ENCODE results near the gene SPAG9.
A peak's percentile ranks its signal among the peaks of the same experiment; 100 is the strongest.

The SPAG9 gene, protein sequence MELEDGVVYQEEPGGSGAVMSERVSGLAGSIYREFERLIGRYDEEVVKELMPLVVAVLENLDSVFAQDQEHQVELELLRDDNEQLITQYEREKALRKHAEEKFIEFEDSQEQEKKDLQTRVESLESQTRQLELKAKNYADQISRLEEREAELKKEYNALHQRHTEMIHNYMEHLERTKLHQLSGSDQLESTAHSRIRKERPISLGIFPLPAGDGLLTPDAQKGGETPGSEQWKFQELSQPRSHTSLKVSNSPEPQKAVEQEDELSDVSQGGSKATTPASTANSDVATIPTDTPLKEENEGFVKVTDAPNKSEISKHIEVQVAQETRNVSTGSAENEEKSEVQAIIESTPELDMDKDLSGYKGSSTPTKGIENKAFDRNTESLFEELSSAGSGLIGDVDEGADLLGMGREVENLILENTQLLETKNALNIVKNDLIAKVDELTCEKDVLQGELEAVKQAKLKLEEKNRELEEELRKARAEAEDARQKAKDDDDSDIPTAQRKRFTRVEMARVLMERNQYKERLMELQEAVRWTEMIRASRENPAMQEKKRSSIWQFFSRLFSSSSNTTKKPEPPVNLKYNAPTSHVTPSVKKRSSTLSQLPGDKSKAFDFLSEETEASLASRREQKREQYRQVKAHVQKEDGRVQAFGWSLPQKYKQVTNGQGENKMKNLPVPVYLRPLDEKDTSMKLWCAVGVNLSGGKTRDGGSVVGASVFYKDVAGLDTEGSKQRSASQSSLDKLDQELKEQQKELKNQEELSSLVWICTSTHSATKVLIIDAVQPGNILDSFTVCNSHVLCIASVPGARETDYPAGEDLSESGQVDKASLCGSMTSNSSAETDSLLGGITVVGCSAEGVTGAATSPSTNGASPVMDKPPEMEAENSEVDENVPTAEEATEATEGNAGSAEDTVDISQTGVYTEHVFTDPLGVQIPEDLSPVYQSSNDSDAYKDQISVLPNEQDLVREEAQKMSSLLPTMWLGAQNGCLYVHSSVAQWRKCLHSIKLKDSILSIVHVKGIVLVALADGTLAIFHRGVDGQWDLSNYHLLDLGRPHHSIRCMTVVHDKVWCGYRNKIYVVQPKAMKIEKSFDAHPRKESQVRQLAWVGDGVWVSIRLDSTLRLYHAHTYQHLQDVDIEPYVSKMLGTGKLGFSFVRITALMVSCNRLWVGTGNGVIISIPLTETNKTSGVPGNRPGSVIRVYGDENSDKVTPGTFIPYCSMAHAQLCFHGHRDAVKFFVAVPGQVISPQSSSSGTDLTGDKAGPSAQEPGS (N-terminal part only)

GRCh38 chr17:51120739-51121619, at the start of gene SPAG9:
Gene SPAG9 (minus strand): TSS chr17:51120868. CDS start chr17:51120656, 212 bp downstream.
- H3K27me3 ChIP-seq (ENCODE audit: control insufficient read depth, insufficient read depth, low read length) = no peaks in the 10 kb centered on the region
- H3K9me3 ChIP-seq (ENCODE audit: control insufficient read depth, low read length) = no peaks in the 10 kb centered on the region
- no peaks in the 10 kb centered on the region for H3K36me3 ChIP-seq (ENCODE audit: control insufficient read depth, insufficient read depth, low read length)
- peak within 1 kb of the TSS; percentile 96 for H3K9ac ChIP-seq (ENCODE audit: low read length)
- H3K4me1 ChIP-seq (ENCODE audit: control insufficient read depth, insufficient read depth, low read length) = peaks cover 25% of the 10 kb centered on the region
- peak within 1 kb of the TSS; percentile 88 for H3K4me3 ChIP-seq (ENCODE audit: low read length)

DNA sequence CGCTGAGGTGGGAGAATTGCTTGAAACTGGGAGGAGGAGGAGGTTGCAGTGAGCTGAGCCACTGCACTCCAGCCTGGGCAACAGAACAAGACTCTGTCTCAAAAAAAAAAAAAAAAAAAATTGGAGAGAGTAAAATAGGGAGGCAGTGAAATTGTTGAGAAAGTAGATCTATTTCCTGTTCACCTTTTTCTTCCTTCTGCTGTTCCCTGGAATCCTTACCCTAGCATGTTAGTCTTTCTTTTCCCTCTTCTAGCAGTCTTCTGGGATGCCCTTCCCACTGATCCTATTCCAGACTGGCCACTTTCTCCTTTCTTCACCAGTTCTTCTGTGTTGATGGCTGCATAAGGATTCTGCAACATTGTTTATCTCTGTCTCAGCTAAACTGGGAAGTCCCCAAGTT, 48.7 kb upstream of the SPAG9 start:
- no peak overlapping the region for H3K4me3 ChIP-seq (ENCODE audit: low read length)
- H3K9ac ChIP-seq (ENCODE audit: low read length) = no peak overlapping the region
- peaks cover 8% of the 10 kb centered on the region for H3K4me1 ChIP-seq (ENCODE audit: control insufficient read depth, insufficient read depth, low read length)

GRCh38 chr17:51166987-51167931, 46.6 kb upstream of the SPAG9 start:
- Histone ChIP-seq H3K9ac (ENCODE audit: low read length) (peak overlapping the region; percentile 72), H3K36me3 (ENCODE audit: control insufficient read depth, insufficient read depth, low read length) (peaks cover 4% of the 10 kb centered on the region), H3K4me3 (ENCODE audit: low read length) (peak overlapping the region; percentile 73), H3K9me3 (ENCODE audit: control insufficient read depth, low read length) (no peaks in the 10 kb centered on the region), H3K27me3 (ENCODE audit: control insufficient read depth, insufficient read depth, low read length) (no peaks in the 10 kb centered on the region), H3K4me1 (ENCODE audit: control insufficient read depth, insufficient read depth, low read length) (peaks cover 8% of the 10 kb centered on the region)

More for the DNA sequence above, 48.7 kb upstream of the SPAG9 start:
- Histone ChIP-seq H3K9me3 (ENCODE audit: control insufficient read depth, low read length) (no peaks in the 10 kb centered on the region), H3K36me3 (ENCODE audit: control insufficient read depth, insufficient read depth, low read length) (peaks cover 4% of the 10 kb centered on the region), H3K27me3 (ENCODE audit: control insufficient read depth, insufficient read depth, low read length) (no peaks in the 10 kb centered on the region)

DNA sequence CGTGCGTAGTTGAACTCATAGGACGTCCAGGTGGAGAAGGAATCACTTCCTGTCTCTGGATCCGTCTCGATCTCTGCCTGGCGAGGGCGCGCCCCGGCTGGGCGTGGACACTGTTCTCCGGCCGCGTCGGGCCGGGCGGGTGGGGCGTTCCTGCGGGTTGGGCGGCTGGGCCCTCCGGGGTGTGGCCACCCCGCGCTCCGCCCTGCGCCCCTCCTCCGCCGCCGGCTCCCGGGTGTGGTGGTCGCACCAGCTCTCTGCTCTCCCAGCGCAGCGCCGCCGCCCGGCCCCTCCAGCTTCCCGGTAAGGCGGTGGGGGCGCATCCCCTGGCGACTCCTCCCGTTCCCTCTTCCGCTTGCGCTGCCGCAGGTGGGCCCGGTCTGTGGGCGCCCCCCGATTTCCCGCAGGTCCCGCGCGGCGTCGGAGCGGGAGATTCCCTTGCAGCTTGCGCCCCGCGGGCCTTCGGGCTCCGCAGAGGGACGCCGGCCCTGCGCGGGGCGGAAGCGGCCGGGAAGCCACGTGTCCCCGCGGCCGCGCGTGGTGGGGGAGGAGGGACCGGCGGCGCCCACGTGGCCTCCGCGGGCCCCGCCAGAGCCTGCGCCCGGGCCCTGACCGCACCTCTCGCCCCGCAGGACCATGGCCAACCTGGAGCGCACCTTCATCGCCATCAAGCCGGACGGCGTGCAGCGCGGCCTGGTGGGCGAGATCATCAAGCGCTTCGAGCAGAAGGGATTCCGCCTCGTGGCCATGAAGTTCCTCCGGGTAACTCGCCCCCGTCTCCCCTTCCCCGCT, 45.7 kb upstream of the SPAG9 start, which contains the start of gene NME2:
TSS of gene NME2 (plus strand) at position 214 of the 789 bp plus-strand sequence. CDS start at position 634, 420 bp downstream.
- H3K36me3 ChIP-seq (ENCODE audit: control insufficient read depth, insufficient read depth, low read length) = peaks cover 4% of the 10 kb centered on the region
- peak within 1 kb of the TSS; percentile 85 for H3K4me3 ChIP-seq (ENCODE audit: low read length)
- no peaks in the 10 kb centered on the region for H3K27me3 ChIP-seq (ENCODE audit: control insufficient read depth, insufficient read depth, low read length)
- peaks cover 8% of the 10 kb centered on the region for H3K4me1 ChIP-seq (ENCODE audit: control insufficient read depth, insufficient read depth, low read length)
- peak within 1 kb of the TSS; percentile 92 for H3K9ac ChIP-seq (ENCODE audit: low read length)
- no peaks in the 10 kb centered on the region for H3K9me3 ChIP-seq (ENCODE audit: control insufficient read depth, low read length)

DNA sequence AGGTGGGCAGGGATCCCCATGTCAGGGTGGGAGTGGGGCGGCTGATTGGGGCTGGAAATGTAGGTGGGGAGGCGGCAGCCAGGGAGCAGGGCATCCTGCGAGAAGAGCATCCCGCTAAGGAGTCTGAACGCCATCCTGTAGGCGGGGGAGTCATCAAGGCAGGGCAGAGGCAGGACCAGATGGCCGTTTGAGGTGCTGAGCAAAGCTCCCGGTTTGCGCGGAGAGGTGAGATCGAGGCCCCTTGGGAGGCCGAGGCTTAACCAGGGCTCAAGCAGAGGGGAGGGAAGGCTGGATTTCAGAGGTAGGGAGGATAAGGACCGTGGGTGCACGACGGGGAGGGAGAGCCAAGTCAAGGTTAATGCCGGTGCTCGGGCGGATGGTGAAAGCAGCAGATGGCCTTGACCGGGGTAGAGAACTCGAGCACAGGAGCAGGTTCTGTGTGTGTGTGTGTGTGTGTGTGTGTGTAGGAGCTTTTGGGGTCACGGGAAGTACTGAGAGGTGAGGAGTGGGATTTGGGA, 45.1 kb upstream of the SPAG9 start:
- Histone ChIP-seq H3K36me3 (ENCODE audit: control insufficient read depth, insufficient read depth, low read length) (peaks cover 4% of the 10 kb centered on the region), H3K4me3 (ENCODE audit: low read length) (peak overlapping the region; percentile 85)

GRCh38 chr17:51164911-51165679, 44.4 kb upstream of the SPAG9 start:
- no peaks in the 10 kb centered on the region for H3K27me3 ChIP-seq (ENCODE audit: control insufficient read depth, insufficient read depth, low read length)
- H3K4me1 ChIP-seq (ENCODE audit: control insufficient read depth, insufficient read depth, low read length) = peaks cover 8% of the 10 kb centered on the region
- H3K9me3 ChIP-seq (ENCODE audit: control insufficient read depth, low read length) = no peaks in the 10 kb centered on the region
- peak overlapping the region; percentile 85 for H3K4me3 ChIP-seq (ENCODE audit: low read length)
- peak overlapping the region; percentile 92 for H3K9ac ChIP-seq (ENCODE audit: low read length)
- peaks cover 4% of the 10 kb centered on the region for H3K36me3 ChIP-seq (ENCODE audit: control insufficient read depth, insufficient read depth, low read length)

More for the DNA sequence above, 45.1 kb upstream of the SPAG9 start:
- Histone ChIP-seq H3K4me1 (ENCODE audit: control insufficient read depth, insufficient read depth, low read length) (peaks cover 8% of the 10 kb centered on the region), H3K9me3 (ENCODE audit: control insufficient read depth, low read length) (no peaks in the 10 kb centered on the region), H3K9ac (ENCODE audit: low read length) (peak overlapping the region; percentile 92), H3K27me3 (ENCODE audit: control insufficient read depth, insufficient read depth, low read length) (no peaks in the 10 kb centered on the region)

DNA sequence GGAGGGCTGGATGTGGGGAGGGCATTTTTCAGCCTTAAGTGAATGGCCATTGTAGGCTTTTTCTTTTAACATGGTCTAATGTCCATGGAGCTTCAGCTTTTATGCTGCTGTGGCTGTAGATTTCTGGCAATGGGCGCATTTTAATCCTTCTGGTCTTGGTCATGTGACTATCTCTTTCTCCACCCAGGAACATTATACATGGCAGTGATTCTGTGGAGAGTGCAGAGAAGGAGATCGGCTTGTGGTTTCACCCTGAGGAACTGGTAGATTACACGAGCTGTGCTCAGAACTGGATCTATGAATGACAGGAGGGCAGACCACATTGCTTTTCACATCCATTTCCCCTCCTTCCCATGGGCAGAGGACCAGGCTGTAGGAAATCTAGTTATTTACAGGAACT, 40.9 kb upstream of the SPAG9 start:
- peaks cover 8% of the 10 kb centered on the region for H3K4me1 ChIP-seq (ENCODE audit: control insufficient read depth, insufficient read depth, low read length)
- H3K4me3 ChIP-seq (ENCODE audit: low read length) = no peak overlapping the region
- H3K9me3 ChIP-seq (ENCODE audit: control insufficient read depth, low read length) = no peaks in the 10 kb centered on the region
- H3K27me3 ChIP-seq (ENCODE audit: control insufficient read depth, insufficient read depth, low read length) = no peaks in the 10 kb centered on the region
- no peaks in the 10 kb centered on the region for H3K36me3 ChIP-seq (ENCODE audit: control insufficient read depth, insufficient read depth, low read length)
- no peak overlapping the region for H3K9ac ChIP-seq (ENCODE audit: low read length)

DNA sequence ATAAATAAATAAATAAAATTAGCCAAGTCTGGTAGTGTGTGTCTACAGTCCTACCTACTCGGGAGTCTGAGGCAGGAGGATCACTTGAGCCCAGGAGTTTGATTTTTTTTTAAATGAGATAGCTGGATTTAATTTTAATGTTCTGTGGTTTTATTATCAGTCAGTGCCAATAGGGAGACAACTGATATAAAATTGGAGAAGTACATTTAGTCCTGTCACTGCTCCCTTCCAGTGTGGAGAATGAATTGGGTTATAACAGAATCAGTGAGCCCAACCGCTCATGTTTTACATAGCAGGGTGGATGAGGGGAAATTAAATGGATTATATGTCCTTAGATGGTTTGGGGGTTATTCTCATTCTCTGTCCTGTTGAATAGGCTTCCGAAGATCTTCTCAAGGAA, 38.9 kb upstream of the SPAG9 start:
- H3K4me3 ChIP-seq (ENCODE audit: low read length) = no peak overlapping the region
- no peaks in the 10 kb centered on the region for H3K36me3 ChIP-seq (ENCODE audit: control insufficient read depth, insufficient read depth, low read length)

DNA sequence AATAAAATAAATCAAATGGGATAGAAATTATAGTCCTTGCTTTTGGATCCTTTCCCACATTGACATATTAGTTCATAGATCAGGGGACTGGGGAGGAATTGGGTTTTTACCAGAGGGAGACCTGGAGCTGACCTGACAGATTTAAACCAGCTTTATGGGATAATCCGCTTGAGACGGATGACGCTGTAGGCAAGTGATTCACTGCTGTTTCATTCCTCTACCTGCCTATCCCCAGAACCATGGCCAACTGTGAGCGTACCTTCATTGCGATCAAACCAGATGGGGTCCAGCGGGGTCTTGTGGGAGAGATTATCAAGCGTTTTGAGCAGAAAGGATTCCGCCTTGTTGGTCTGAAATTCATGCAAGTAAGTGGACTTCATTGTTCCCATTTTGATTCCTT, 34.7 kb upstream of the SPAG9 start:
- no peak overlapping the region for H3K4me3 ChIP-seq (ENCODE audit: low read length)
- peaks cover 9% of the 10 kb centered on the region for H3K4me1 ChIP-seq (ENCODE audit: control insufficient read depth, insufficient read depth, low read length)
- no peaks in the 10 kb centered on the region for H3K36me3 ChIP-seq (ENCODE audit: control insufficient read depth, insufficient read depth, low read length)
- H3K27me3 ChIP-seq (ENCODE audit: control insufficient read depth, insufficient read depth, low read length) = no peaks in the 10 kb centered on the region
- H3K9me3 ChIP-seq (ENCODE audit: control insufficient read depth, low read length) = no peaks in the 10 kb centered on the region
- H3K9ac ChIP-seq (ENCODE audit: low read length) = no peak overlapping the region

More for the DNA sequence above, 38.9 kb upstream of the SPAG9 start:
- H3K9ac ChIP-seq (ENCODE audit: low read length) = no peak overlapping the region
- no peaks in the 10 kb centered on the region for H3K9me3 ChIP-seq (ENCODE audit: control insufficient read depth, low read length)
- peaks cover 2% of the 10 kb centered on the region for H3K4me1 ChIP-seq (ENCODE audit: control insufficient read depth, insufficient read depth, low read length)
- no peaks in the 10 kb centered on the region for H3K27me3 ChIP-seq (ENCODE audit: control insufficient read depth, insufficient read depth, low read length)

All from mucosa of stomach (tissue), 1 donor.